Thoracic aorta (tissue), 2 donors: Measurements from ENCODE around the gene ACSF2. TPM values are rescaled to one million over a fixed set of nuclear protein-coding genes. Genes with fewer than 3 reads are reported as not detected.

ENCODE experiments used
- ATAC-seq: fragments of 150-250 bp; one replicate; pipeline ENCODE4 v1.8.0; 2017; ENCODE audit warnings: low read depth; ENCODE audit not compliant: insufficient number of reproducible peaks, low FRiP score
- DNase-seq: peaks from one replicate; pipeline ENCODE4 v3.0.0-alpha.2; 2020; ENCODE audit warnings: low spot score
- H3K27ac ChIP-seq, 2 donors: fragments of 200-600 bp; sonication (generic); 1 replicate in 1 of 2; 2 replicates in 1 of 2; pipeline ENCODE4 v1.5.1; 2016; ENCODE audit warnings: mild to moderate bottlenecking in 2 of 2, moderate library complexity in 2 of 2
- H3K27me3 ChIP-seq: fragments of 200-600 bp; sonication (generic); replicated peaks from 2 replicates; pipeline ENCODE4 v1.6.0; 2016; ENCODE audit warnings: mild to moderate bottlenecking; ENCODE audit not compliant: insufficient read depth
- H3K36me3 ChIP-seq: fragments of 200-600 bp; sonication (generic); one replicate; pipeline ENCODE4 v1.5.1; 2016
- H3K4me1 ChIP-seq, 2 donors: fragments of 200-600 bp; sonication (generic); 1 replicate in 1 of 2; 2 replicates in 1 of 2; pipeline versions ENCODE4 v1.5.1 to v1.6.0; 2016; ENCODE audit warnings: low read depth in 2 of 2, mild to moderate bottlenecking in 1 of 2; ENCODE audit not compliant: control insufficient read depth in 1 of 2
- H3K4me3 ChIP-seq: fragments of 200-600 bp; sonication (generic); 2 replicates; pipeline ENCODE4 v1.5.1; 2016; ENCODE audit warnings: mild to moderate bottlenecking
- H3K9me3 ChIP-seq: fragments of 200-600 bp; sonication (generic); 2 replicates; pipeline ENCODE4 v1.5.1; 2016
- total RNA-seq, 2 donors: library from RNA; depleted of rRNA; stranded (reverse); fragments of >200 nt; gene quantifications; one replicate each; pipeline versions ENCODE4 v1.1.0 to v1.2.3, GENCODE V29; 2016
- TF ChIP-seq, protein P1 (sequence below): fragments of 200-600 bp; sonication (generic); IDR thresholded peaks from one replicate; pipeline ENCODE4 v1.5.1; 2019; ENCODE audit warnings: antibody characterized with exemption

ACSF2 gene
- total RNA-seq, 2 donors from 2014 or later: 11.1 to 41.6 TPM

DNA sequence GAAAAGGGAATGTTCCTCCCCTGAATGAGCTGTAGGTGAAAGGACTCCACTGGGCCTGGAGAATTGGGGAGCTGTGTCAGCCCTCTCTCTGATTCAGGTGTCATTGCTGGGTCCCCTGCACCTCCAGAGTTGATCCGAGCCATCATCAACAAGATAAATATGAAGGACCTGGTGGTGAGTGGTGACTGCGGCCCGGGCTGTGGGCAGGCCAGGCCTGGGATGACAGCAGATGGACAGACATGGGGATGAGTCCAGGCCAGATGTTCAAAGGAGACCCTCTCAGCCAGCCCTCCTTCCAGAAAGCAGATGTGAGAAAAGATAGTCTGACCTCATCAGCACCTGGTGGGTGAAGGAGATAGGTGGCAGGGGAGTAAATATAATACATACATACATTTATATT, 38.1 kb downstream of the ACSF2 start:
- Histone ChIP-seq H3K9me3 (no peaks in the 10 kb centered on the region), H3K4me1 (peaks cover 10 to 12% of the 10 kb centered on the region in 2 donors), H3K36me3 (no peaks in the 10 kb centered on the region), H3K4me3 (no peak overlapping the region), H3K27ac (no peak overlapping the region), H3K27me3 (no peaks in the 10 kb centered on the region)
- DNase-seq: no peak
- no peak for ATAC-seq
- TF ChIP-seq, protein P1, sequence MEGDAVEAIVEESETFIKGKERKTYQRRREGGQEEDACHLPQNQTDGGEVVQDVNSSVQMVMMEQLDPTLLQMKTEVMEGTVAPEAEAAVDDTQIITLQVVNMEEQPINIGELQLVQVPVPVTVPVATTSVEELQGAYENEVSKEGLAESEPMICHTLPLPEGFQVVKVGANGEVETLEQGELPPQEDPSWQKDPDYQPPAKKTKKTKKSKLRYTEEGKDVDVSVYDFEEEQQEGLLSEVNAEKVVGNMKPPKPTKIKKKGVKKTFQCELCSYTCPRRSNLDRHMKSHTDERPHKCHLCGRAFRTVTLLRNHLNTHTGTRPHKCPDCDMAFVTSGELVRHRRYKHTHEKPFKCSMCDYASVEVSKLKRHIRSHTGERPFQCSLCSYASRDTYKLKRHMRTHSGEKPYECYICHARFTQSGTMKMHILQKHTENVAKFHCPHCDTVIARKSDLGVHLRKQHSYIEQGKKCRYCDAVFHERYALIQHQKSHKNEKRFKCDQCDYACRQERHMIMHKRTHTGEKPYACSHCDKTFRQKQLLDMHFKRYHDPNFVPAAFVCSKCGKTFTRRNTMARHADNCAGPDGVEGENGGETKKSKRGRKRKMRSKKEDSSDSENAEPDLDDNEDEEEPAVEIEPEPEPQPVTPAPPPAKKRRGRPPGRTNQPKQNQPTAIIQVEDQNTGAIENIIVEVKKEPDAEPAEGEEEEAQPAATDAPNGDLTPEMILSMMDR: no peak

DNA sequence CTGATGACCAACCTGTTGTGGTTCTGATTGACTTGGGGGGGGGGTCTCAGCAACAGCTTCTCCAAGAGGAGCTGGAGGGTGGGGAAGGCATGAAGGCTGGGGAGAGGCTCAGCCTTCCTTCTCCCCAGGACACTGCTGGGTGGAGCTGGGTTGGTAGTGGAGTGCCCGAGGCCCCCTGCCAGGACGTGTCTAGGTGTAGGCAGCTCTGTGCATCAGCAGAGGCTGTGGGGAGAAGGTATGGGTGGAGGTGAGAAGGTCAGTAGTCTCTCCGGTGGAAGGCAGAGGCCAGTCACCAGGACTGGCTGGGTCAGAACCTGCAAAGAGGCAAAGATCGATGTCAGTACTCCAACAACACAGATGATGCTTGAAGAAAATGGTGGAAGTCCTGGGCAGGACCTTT, 38.7 kb downstream of the ACSF2 start:
- no peaks in the 10 kb centered on the region for H3K36me3 ChIP-seq
- ATAC-seq (no peak), DNase-seq (no peak)
- no peaks in the 10 kb centered on the region for H3K27me3 ChIP-seq
- TF ChIP-seq, protein P1: no peak
- no peak overlapping the region for H3K4me3 ChIP-seq
- peaks cover 12 to 13% of the 10 kb centered on the region in 2 donors for H3K4me1 ChIP-seq
- H3K9me3 ChIP-seq: no peaks in the 10 kb centered on the region
- H3K27ac ChIP-seq: no peak overlapping the region

DNA sequence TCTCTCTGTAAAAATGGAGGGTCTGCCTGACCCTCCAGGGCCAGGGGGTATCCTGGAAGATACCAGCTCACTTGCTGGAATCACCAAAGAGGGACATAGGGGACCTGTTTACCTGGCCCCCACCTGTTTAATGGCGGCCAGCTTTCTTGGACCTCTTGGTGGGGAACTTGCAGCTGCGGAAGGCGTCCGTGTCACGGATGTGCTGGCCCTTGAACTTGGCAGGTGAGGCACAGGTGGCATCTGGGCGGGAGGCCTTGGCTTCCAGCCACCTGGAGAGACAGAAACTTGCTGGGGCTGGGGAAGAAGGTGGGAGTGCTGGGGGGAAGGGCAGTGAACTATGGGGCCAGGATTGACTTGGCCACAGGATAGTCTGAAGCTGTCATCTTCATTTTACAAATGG, 39.2 kb downstream of the ACSF2 start:
- TF ChIP-seq, protein P1: no peak
- ATAC-seq: no peak
- H3K27ac ChIP-seq: no peak overlapping the region
- no peak for DNase-seq
- no peaks in the 10 kb centered on the region for H3K9me3 ChIP-seq
- no peaks in the 10 kb centered on the region for H3K36me3 ChIP-seq
- H3K4me3 ChIP-seq: no peak overlapping the region
- peaks cover 12 to 13% of the 10 kb centered on the region in 2 donors for H3K4me1 ChIP-seq
- H3K27me3 ChIP-seq: no peaks in the 10 kb centered on the region

DNA sequence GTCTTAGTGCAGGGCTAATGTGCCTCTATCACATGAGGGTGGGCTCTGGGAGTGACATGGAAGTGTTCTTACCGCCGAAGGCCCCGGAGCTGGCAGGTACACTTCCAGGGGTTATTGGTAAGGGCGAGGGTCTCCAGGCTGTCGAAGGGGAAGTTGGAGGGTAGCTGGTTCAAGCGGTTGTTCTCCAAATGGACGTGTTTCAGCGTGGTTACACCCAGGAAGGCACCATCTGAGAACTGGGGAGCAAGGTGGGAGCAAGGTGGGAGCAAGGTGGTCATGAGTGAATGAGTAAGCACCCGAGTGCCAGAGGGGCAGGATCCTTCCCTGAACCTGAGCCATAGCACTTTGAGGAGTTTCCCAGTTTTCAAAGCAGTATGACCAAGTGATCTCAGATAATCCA, 39.6 kb downstream of the ACSF2 start:
- Histone ChIP-seq H3K9me3 (no peaks in the 10 kb centered on the region), H3K27me3 (no peaks in the 10 kb centered on the region), H3K27ac (no peak overlapping the region), H3K4me1 (peaks cover 12 to 13% of the 10 kb centered on the region in 2 donors), H3K4me3 (no peak overlapping the region), H3K36me3 (no peaks in the 10 kb centered on the region)
- ATAC-seq (no peak), DNase-seq (no peak)
- TF ChIP-seq, protein P1: no peak

DNA sequence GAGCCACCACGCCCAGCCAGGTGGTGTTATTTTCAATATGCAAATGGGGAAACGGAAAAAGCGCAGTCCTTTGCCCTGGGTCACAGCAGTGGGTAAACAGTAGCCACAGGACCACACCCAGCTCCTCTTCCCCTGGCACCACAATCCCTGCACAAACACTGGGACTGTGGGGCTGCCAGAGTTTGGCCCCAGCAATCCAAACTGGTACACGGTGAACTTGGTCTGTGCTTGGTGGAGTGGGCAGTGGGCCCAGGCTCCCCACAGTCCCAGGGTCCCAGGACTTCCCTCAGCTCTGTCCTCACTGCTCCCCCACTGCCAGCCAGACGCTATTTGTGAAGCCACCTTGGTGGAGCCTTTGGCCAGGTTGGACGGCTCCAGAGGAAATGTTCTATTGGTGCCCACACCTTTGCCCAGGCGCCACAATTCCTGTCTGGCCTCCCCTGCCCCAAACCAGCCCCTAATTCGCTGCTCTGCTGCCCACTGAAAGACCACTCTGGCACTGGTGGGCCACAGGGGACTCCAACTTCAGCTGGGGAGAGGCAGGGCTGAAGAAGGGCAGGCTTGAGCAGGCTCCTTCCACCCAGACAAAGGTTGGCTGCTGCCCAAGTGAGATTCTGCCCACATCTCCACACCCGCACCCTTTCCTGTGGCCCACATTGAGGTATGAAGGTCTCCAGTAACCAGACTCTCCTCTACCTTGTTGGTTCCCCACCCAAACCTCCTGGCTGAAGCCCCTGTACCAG, 40.5 kb downstream of the ACSF2 start:
- H3K4me3 ChIP-seq: no peak overlapping the region
- H3K27ac ChIP-seq: no peak overlapping the region
- no peaks in the 10 kb centered on the region for H3K9me3 ChIP-seq
- DNase-seq: no peak
- H3K4me1 ChIP-seq: peaks cover 12 to 13% of the 10 kb centered on the region in 2 donors
- TF ChIP-seq, protein P1: no peak
- H3K27me3 ChIP-seq: no peaks in the 10 kb centered on the region
- ATAC-seq: no peak
- H3K36me3 ChIP-seq: no peaks in the 10 kb centered on the region
